Epithelial cell of proximal tubule (primary cell): Measurements from ENCODE around the gene ZDHHC13. TPM values are rescaled to one million over a fixed set of nuclear protein-coding genes. Genes with fewer than 3 reads are reported as not detected.

Source experiments
- DNase-seq: peaks from one replicate; pipeline ENCODE4 v3.0.0-alpha.2; 2011; ENCODE audit warnings: low read depth
- H3K4me3 ChIP-seq: 2 replicates; pipeline ENCODE4 v1.5.1; 2011; ENCODE audit warnings: low read depth, mild to moderate bottlenecking, low read length
- total RNA-seq: library from RNA; depleted of rRNA; stranded (reverse); fragments of >200 nt; gene quantifications from 2 replicates; pipeline ENCODE4 v1.2.3, GENCODE V29; 2015
- TF ChIP-seq, protein P1 (sequence below): conservative IDR thresholded peaks from 2 replicates; pipeline ENCODE4 v1.5.1; 2012; ENCODE audit warnings: low read depth, mild to moderate bottlenecking, low read length

ZDHHC13 gene
- total RNA-seq, 1 donor from 2014 or later, result 22.0 TPM

DNA sequence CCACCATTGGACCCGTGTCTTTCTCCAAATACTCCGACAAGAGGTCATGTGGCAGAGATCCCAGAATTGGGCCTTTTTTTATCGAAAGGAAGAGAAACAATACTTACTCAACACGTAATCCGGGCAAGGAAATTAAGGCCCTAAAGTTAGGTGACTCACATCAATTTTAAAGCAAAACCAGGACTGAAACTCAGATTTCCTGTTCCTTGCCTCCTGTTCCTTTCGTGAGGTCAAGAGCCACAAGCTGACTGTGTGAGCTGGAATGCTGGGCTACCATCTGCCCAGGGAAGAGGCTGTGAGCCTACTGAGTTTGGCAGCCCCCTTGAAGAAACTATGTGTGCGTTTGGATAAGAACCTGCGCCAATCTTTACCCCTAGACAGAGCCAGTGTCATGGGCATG lies 29.3 kb upstream of the ZDHHC13 start:
- DNase-seq, result no peak
- TF ChIP-seq, protein P1, sequence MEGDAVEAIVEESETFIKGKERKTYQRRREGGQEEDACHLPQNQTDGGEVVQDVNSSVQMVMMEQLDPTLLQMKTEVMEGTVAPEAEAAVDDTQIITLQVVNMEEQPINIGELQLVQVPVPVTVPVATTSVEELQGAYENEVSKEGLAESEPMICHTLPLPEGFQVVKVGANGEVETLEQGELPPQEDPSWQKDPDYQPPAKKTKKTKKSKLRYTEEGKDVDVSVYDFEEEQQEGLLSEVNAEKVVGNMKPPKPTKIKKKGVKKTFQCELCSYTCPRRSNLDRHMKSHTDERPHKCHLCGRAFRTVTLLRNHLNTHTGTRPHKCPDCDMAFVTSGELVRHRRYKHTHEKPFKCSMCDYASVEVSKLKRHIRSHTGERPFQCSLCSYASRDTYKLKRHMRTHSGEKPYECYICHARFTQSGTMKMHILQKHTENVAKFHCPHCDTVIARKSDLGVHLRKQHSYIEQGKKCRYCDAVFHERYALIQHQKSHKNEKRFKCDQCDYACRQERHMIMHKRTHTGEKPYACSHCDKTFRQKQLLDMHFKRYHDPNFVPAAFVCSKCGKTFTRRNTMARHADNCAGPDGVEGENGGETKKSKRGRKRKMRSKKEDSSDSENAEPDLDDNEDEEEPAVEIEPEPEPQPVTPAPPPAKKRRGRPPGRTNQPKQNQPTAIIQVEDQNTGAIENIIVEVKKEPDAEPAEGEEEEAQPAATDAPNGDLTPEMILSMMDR, result no peak
- no peak overlapping the region for H3K4me3 ChIP-seq

GRCh38 chr11:19088791-19089190 lies 28.2 kb upstream of the ZDHHC13 start:
- no peak overlapping the region for H3K4me3 ChIP-seq
- no peak for DNase-seq
- TF ChIP-seq, protein P1, result no peak

DNA sequence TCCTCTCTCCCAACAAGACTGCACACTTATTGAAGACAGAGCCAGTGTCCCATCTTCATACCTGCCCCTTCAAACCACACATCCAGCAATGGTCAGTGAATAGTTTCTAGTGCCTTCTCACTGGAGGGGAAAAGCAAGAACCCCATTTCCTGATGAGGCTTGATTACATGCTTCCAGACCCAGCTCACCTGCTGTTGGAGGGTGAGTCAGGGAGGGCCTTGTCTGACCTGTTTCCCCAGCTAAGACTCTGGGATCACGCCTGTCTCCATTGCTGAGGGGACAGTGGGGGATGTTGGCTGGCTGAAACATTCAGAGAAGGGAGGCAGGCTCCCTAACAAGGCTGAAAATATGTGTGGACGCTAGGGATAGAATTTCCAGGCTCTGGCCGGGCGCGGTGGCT lies 27.5 kb upstream of the ZDHHC13 start:
- H3K4me3 ChIP-seq, result no peak overlapping the region
- DNase-seq, result no peak
- TF ChIP-seq, protein P1, result no peak

DNA sequence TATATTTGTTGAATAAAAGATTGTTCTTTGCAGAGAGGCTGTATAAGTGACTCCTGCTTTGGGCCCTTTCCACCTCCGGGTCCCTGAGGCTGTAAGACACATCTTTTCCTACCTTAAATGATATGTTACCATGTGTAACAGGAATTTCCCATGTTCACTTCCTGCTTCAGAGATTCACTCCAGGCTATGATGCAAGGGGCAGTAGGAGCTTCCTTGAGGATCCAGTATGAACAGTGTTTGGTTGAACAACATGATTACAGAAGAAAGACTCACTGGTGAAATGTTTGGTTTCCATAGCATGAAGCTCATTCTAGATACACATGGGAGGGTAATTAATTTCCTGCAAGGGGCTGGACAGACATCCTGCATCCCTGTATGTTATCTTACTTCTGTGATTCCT lies 25.6 kb upstream of the ZDHHC13 start:
- TF ChIP-seq, protein P1, result no peak
- DNase-seq, result no peak
- H3K4me3 ChIP-seq, result no peak overlapping the region

DNA sequence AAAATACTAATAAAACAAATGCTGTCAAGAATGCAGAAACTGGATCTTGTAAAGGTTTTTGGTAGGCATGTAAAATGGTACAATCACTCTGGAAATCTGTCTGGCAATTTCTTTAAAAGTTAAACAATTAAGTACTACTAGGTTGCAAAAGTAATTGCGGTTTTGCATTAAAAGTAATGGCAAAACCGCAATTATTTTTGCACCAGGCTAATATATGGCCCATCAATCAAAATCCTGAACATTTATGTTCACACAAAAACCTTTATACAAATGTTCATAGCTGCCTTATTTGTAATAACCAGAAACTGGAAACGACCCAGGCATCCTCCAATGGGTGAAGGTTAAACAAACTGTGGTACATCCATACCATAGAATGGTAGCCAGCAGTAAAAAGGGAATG lies 24.6 kb upstream of the ZDHHC13 start:
- H3K4me3 ChIP-seq, result no peak overlapping the region
- no peak for DNase-seq
- TF ChIP-seq, protein P1, result no peak

DNA sequence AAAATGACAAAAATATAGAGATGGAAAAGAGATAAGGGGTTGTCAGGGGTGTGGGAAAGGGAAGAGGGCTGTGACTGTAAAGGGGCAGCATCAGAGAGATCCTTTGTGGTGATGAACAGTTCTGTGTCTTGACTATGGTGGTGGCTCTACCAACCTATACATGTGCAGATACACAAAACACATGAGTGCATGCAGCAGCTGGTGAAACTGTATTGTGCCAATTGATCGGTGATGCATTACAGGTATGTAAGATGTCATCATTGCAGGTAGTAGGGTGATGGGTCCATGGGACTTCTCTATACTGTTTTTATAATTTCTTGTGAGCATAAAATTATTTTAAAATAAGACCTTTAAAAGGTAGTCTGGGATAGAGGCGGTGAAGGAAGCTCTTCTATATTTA lies 24.1 kb upstream of the ZDHHC13 start:
- no peak for DNase-seq
- TF ChIP-seq, protein P1, result no peak
- H3K4me3 ChIP-seq, result no peak overlapping the region

- DNase-seq, result no peak
- H3K4me3 ChIP-seq, result no peak overlapping the region
- TF ChIP-seq, protein P1, result no peak
These were observed 23.0 kb upstream of the ZDHHC13 start for GRCh38 chr11:19093976-19094375.
